Ishikawa (cell line): Measurements from ENCODE around the gene NEURL1.

Experiments used
- CREB1 ChIP-seq: IDR thresholded peaks from 2 replicates; pipeline ENCODE4 v1.6.1; 2012; ENCODE audit warnings: low read depth
- TAF1 ChIP-seq: IDR thresholded peaks from 2 replicates; pipeline ENCODE4 v1.6.1; 2012; ENCODE audit warnings: low read depth, mild to moderate bottlenecking
- TCF12 ChIP-seq: IDR thresholded peaks from 2 replicates; pipeline ENCODE4 v1.6.1; 2012; ENCODE audit warnings: low read depth
- ZBTB7A ChIP-seq: IDR thresholded peaks from 2 replicates; pipeline ENCODE4 v1.6.1; 2012; ENCODE audit warnings: low read depth
- TF ChIP-seq, protein P1 (sequence below): IDR thresholded peaks from 2 replicates; pipeline ENCODE4 v1.6.1; 2012; ENCODE audit warnings: low read depth, mild to moderate bottlenecking

DNA sequence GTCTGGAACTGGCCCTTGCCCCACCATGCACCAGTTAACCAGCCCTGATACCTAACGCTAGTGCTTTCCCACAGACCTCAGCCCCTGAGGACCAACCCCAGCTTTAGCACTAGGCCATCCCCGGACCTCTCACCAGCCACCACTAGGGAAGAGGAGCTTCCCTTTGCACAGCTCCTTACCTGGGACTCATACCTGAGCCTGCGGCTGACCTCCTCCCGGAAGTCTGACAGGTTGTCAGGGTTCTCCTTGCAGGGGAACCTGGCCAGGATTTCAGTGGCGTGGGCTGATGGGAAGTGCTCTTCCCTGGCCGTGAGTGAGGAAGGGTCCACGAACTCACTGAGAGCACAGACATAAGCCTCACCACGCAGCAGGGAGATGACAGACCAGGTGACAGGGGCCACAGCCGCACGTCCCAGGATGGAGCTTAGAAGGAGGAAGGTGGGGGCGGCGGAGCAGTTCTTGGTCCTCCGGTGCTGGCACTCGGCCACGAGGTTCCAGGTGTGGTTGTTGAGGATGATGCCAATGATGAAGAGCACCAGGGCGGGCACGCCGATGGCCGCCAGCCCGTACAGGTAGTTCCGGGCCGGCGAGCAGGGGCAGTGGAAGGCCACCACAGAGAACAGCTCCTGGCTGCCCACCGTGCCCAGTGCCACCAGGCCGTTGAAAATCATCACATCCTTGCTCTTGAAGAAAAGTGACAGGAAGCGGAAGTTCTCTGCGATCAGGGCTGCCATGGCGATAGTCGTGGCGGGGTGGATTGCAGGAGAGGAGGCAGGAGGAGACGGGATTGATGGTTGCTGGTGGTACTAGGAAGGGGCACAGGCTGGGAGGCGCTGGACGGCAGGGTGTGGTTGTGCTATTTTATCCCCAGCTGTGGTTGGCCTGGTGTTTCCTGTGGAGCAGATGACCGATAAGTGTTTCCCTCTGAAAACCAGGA, 44.0 kb upstream of the NEURL1 start:
- TF ChIP-seq TCF12 (no peak), TAF1 (no peak), CREB1 (no peak), ZBTB7A (no peak)
- TF ChIP-seq, protein P1, sequence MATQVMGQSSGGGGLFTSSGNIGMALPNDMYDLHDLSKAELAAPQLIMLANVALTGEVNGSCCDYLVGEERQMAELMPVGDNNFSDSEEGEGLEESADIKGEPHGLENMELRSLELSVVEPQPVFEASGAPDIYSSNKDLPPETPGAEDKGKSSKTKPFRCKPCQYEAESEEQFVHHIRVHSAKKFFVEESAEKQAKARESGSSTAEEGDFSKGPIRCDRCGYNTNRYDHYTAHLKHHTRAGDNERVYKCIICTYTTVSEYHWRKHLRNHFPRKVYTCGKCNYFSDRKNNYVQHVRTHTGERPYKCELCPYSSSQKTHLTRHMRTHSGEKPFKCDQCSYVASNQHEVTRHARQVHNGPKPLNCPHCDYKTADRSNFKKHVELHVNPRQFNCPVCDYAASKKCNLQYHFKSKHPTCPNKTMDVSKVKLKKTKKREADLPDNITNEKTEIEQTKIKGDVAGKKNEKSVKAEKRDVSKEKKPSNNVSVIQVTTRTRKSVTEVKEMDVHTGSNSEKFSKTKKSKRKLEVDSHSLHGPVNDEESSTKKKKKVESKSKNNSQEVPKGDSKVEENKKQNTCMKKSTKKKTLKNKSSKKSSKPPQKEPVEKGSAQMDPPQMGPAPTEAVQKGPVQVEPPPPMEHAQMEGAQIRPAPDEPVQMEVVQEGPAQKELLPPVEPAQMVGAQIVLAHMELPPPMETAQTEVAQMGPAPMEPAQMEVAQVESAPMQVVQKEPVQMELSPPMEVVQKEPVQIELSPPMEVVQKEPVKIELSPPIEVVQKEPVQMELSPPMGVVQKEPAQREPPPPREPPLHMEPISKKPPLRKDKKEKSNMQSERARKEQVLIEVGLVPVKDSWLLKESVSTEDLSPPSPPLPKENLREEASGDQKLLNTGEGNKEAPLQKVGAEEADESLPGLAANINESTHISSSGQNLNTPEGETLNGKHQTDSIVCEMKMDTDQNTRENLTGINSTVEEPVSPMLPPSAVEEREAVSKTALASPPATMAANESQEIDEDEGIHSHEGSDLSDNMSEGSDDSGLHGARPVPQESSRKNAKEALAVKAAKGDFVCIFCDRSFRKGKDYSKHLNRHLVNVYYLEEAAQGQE, result no peak
